ENCODE data around the gene BRD1. TPM values are rescaled to one million over a fixed set of nuclear protein-coding genes. Genes with fewer than 3 reads are reported as not detected.

The BRD1 gene
- total RNA-seq, 4 donors from 2014 or later = 17.9 to 47.4 (median 37.9) TPM

DNA sequence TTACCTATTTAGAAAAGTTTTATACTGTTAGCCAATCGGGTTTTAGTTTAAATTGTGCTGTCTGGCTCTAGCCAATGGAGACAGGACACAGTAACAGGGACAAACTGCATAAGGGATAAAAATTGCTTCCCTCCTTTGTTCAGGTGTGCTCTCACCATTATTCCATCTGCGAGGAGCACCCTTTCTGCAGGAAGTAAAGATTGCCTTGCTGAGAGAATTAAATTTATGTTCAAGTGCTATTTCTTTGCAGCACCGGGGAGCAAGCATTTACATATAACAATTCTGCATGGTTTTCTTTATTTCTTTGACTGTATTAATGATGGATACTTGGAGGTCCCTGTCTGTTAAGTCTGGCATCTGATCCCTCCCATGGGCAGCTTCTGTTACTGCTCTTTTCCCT lies 80.5 kb downstream of the BRD1 start:
- Histone ChIP-seq H3K27me3 (no peaks in the 10 kb centered on the region), H3K36me3 (no peaks in the 10 kb centered on the region), H3K9me3 (peaks cover 0 to 4% of the 10 kb centered on the region in 2 donors), H3K4me1 (no peaks in the 10 kb centered on the region), H3K27ac (no peak overlapping the region), H3K4me3 (no peak overlapping the region)
- TF ChIP-seq, protein P1, sequence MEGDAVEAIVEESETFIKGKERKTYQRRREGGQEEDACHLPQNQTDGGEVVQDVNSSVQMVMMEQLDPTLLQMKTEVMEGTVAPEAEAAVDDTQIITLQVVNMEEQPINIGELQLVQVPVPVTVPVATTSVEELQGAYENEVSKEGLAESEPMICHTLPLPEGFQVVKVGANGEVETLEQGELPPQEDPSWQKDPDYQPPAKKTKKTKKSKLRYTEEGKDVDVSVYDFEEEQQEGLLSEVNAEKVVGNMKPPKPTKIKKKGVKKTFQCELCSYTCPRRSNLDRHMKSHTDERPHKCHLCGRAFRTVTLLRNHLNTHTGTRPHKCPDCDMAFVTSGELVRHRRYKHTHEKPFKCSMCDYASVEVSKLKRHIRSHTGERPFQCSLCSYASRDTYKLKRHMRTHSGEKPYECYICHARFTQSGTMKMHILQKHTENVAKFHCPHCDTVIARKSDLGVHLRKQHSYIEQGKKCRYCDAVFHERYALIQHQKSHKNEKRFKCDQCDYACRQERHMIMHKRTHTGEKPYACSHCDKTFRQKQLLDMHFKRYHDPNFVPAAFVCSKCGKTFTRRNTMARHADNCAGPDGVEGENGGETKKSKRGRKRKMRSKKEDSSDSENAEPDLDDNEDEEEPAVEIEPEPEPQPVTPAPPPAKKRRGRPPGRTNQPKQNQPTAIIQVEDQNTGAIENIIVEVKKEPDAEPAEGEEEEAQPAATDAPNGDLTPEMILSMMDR (IDR thresholded peaks at IDR 0.05) = no peak
- no peak for TF ChIP-seq POLR2A (IDR thresholded peaks at IDR 0.05)
- no peak for DNase-seq
- intact Hi-C loops (cut with DNase I; ENCODE audit: low total_unique reads) = no loop called here

DNA sequence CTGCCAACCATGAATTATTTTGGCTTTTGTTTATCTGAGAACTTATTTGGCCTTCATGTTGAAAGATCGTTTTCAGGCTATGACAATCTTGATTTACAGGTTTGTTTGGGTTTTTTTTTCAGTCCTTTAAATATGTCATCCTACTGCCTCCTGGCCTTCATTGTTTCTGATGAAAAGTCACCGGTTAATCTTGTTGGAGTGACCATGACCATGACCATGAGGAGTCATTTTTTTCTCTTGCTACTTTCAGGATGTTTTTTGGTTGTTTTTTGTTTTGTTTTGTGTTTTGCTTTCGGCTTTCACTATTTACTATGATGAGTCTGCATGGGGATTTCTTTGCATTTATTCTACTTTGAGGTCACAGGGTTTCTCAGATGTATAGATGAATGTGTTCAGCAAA lies 81.6 kb downstream of the BRD1 start:
- H3K4me1 ChIP-seq = no peaks in the 10 kb centered on the region
- intact Hi-C loops (cut with DNase I; ENCODE audit: low total_unique reads) = no loop called here
- H3K36me3 ChIP-seq = no peaks in the 10 kb centered on the region
- TF ChIP-seq POLR2A (IDR thresholded peaks at IDR 0.05) = no peak
- TF ChIP-seq, protein P1 (IDR thresholded peaks at IDR 0.05) = no peak
- no peak overlapping the region for H3K27ac ChIP-seq
- H3K4me3 ChIP-seq = no peak overlapping the region
- H3K9me3 ChIP-seq = peaks cover 0 to 4% of the 10 kb centered on the region in 2 donors
- no peak for DNase-seq
- no peaks in the 10 kb centered on the region for H3K27me3 ChIP-seq

DNA sequence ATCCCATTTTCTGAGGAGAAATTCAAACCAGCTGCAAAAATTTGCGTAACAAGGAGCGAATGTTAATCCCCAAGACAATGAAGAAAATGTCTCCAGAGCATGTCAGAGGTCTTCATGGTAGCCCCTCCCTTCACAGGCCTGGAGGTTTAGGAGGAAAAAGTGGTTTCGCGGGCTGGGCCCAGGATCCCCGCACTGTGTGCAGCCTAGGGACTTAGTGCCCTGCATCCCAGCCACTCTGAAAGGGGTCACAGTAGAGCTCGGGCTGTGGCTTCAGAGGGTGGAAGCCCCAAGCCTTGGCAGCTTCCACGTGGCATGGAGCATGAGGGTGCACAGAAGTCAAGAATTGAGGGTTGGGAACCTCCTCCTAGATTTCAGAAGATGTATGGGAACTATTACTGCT lies 87.4 kb downstream of the BRD1 start:
- Histone ChIP-seq H3K36me3 (no peaks in the 10 kb centered on the region), H3K9me3 (no peaks in the 10 kb centered on the region), H3K27ac (no peak overlapping the region), H3K4me1 (no peaks in the 10 kb centered on the region), H3K4me3 (no peak overlapping the region), H3K27me3 (no peaks in the 10 kb centered on the region)
- intact Hi-C loops (cut with DNase I; ENCODE audit: low total_unique reads) = no loop called here
- TF ChIP-seq, protein P1 (IDR thresholded peaks at IDR 0.05) = no peak
- no peak for TF ChIP-seq POLR2A (IDR thresholded peaks at IDR 0.05)
- DNase-seq = no peak

DNA sequence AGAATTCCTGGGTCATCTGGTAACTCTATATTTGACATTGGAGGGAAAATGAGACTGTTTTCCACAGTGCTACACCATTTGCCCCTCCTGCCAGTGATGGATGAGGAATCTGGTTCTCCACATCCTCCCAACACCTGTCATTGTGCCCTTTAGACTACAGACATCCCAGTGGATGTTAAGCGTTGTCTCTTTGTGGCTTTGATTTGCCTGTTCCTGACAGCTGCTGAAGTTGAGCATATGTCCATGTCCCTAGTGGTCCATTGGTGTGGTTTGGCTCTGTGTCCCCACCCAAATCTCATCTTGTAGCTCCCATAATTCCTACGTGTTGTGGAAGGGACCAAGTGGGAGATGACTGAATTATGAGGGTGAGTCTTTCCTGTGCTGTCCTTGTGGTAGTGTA lies 88.5 kb downstream of the BRD1 start:
- no peak overlapping the region for H3K27ac ChIP-seq
- H3K36me3 ChIP-seq = no peaks in the 10 kb centered on the region
- H3K9me3 ChIP-seq = no peaks in the 10 kb centered on the region
- no peaks in the 10 kb centered on the region for H3K27me3 ChIP-seq
- no peak for DNase-seq
- no peaks in the 10 kb centered on the region for H3K4me1 ChIP-seq
- TF ChIP-seq, protein P1 (IDR thresholded peaks at IDR 0.05) = no peak
- TF ChIP-seq POLR2A (IDR thresholded peaks at IDR 0.05) = no peak
- H3K4me3 ChIP-seq = no peak overlapping the region
- intact Hi-C loops (cut with DNase I; ENCODE audit: low total_unique reads) = no loop called here

DNA sequence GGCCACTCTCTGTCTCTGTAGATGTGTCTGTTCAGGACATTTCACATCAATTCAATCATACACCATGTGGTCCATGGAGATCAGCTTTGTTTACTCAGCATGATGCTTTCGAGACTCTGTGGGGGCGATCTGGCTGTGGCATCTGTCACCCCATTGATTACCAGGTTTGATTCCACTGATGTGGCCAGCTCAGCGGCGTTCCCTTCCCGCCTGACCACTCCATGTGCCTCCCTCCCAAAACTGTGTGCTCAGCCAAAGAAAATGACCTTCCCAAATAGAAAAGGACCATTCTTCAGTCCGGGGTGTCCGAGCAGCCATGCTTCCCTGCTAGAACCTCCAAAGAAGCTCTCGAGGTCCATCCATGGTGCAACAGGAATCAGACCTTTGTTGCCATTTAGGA lies 89.1 kb downstream of the BRD1 start:
- H3K4me3 ChIP-seq = no peak overlapping the region
- intact Hi-C loops (cut with DNase I; ENCODE audit: low total_unique reads) = no loop called here
- TF ChIP-seq POLR2A (IDR thresholded peaks at IDR 0.05) = no peak
- TF ChIP-seq, protein P1 (IDR thresholded peaks at IDR 0.05) = no peak
- no peaks in the 10 kb centered on the region for H3K36me3 ChIP-seq
- H3K4me1 ChIP-seq = no peaks in the 10 kb centered on the region
- H3K9me3 ChIP-seq = no peaks in the 10 kb centered on the region
- no peaks in the 10 kb centered on the region for H3K27me3 ChIP-seq
- no peak overlapping the region for H3K27ac ChIP-seq
- no peak for DNase-seq

Data from uterus (tissue), 4 donors.